Kidney epithelial cell (primary cell): ENCODE results near the gene PSMB8. TPM values are rescaled to one million over a fixed set of nuclear protein-coding genes. Genes with fewer than 3 reads are reported as not detected.

Source experiments
- DNase-seq: peaks from one replicate; pipeline ENCODE4 v3.0.0-alpha.2; 2010; ENCODE audit warnings: low read depth
- H3K27me3 ChIP-seq: 2 replicates; pipeline ENCODE4 v1.6.0; 2011; ENCODE audit warnings: low read length; ENCODE audit not compliant: control insufficient read depth, insufficient read depth
- H3K36me3 ChIP-seq: 2 replicates; pipeline ENCODE4 v1.5.1; 2011; ENCODE audit warnings: low read length; ENCODE audit not compliant: control insufficient read depth, insufficient read depth
- H3K4me3 ChIP-seq: 2 replicates; pipeline ENCODE4 v1.5.1; 2011; ENCODE audit warnings: low read depth, mild to moderate bottlenecking, control low read depth, low read length
- CTCF ChIP-seq: IDR thresholded peaks from 2 replicates; pipeline ENCODE4 v1.5.1; 2011; ENCODE audit warnings: mild to moderate bottlenecking, moderate library complexity, low read length, control low read depth, inconsistent platforms; ENCODE audit not compliant: insufficient read depth, poor library complexity, severe bottlenecking
- total RNA-seq: library from RNA; depleted of rRNA; stranded (reverse); fragments of >200 nt; gene quantifications from 2 replicates; pipeline ENCODE4 v1.2.3, GENCODE V29; 2015

The PSMB8 gene
- total RNA-seq, 1 donor from 2014 or later, result 84.1 TPM

GRCh38 chr6:32849126-32849525, 5.3 kb upstream of the PSMB8 start:
- Histone ChIP-seq H3K4me3 (no peak overlapping the region), H3K36me3 (peaks cover 2% of the 10 kb centered on the region), H3K27me3 (no peaks in the 10 kb centered on the region)
- TF ChIP-seq CTCF, result no peak
- DNase-seq, result no peak

- H3K36me3 ChIP-seq, result peaks cover 2% of the 10 kb centered on the region
- H3K27me3 ChIP-seq, result no peaks in the 10 kb centered on the region
- DNase-seq, result no peak
- H3K4me3 ChIP-seq, result no peak overlapping the region
- no peak for TF ChIP-seq CTCF
These were observed 3.9 kb upstream of the PSMB8 start for GRCh38 chr6:32847795-32848194.

GRCh38 chr6:32847004-32847403, 3.2 kb upstream of the PSMB8 start:
- no peaks in the 10 kb centered on the region for H3K27me3 ChIP-seq

GRCh38 chr6:32845384-32845884, 1.6 kb upstream of the PSMB8 start:
- Histone ChIP-seq H3K27me3 (no peaks in the 10 kb centered on the region), H3K36me3 (no peaks in the 10 kb centered on the region), H3K4me3 (no peak overlapping the region)
- no peak for TF ChIP-seq CTCF
- no peak for DNase-seq

More at GRCh38 chr6:32847004-32847403, 3.2 kb upstream of the PSMB8 start:
- H3K36me3 ChIP-seq, result peaks cover 2% of the 10 kb centered on the region
- no peak overlapping the region for H3K4me3 ChIP-seq
- TF ChIP-seq CTCF, result no peak
- no peak for DNase-seq

- no peak for DNase-seq
- peak overlapping the region; percentile 84 for H3K4me3 ChIP-seq
- no peak for TF ChIP-seq CTCF
- H3K27me3 ChIP-seq, result no peaks in the 10 kb centered on the region
- no peaks in the 10 kb centered on the region for H3K36me3 ChIP-seq
These were observed 1.1 kb upstream of the PSMB8 start for GRCh38 chr6:32844839-32845383.
